Breast epithelium (tissue), 3 donors: ENCODE measurements around the gene FHAD1.
"Not testable (repeated sequence)": the region's sequence is repeated elsewhere in the genome, so short reads cannot be mapped to it uniquely, and the experiment has no call there.

Experiments used
- CTCF ChIP-seq, 3 donors: fragments of 450-650 bp; IDR thresholded peaks; one replicate each; pipeline ENCODE4 v1.5.1; 2016 to 2017; ENCODE audit warnings: antibody characterized with exemption in 3 of 3, mild to moderate bottlenecking in 3 of 3, moderate library complexity in 3 of 3
- POLR2A ChIP-seq: fragments of 450-650 bp; IDR thresholded peaks from one replicate; pipeline ENCODE4 v1.6.1; 2016; ENCODE audit warnings: antibody characterized with exemption, mild to moderate bottlenecking, moderate library complexity

DNA sequence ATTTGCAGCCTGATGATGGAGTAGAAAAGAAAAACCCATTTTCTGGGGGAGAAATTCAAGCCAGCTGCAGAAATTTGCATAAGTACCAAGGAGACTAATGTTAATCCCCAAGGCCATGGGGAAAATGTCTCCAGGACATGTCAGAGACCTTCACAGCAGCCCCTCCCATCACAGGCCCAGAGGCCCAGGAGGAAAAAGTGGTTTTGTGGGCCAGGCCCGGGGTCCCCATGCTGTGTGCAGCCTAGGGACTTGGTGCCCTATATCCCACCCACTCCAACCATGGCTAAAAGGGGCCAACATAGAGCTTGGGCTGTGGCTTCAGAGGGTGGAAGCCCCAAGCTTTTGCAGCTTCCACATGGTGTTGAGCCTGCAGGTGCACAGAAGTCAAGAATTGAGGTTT lies 59.3 kb downstream of the FHAD1 start:
- not testable (repeated sequence) for TF ChIP-seq POLR2A; CTCF (IDR thresholded peaks at IDR 0.05)
